Measurements from ENCODE around the gene MBNL2. TPM values are rescaled to one million over a fixed set of nuclear protein-coding genes. Genes with fewer than 3 reads are reported as not detected.

Gene MBNL2
- total and polyA plus RNA-seq, 2 donors from 2014 or later, result 18.8 to 70.5 TPM

DNA sequence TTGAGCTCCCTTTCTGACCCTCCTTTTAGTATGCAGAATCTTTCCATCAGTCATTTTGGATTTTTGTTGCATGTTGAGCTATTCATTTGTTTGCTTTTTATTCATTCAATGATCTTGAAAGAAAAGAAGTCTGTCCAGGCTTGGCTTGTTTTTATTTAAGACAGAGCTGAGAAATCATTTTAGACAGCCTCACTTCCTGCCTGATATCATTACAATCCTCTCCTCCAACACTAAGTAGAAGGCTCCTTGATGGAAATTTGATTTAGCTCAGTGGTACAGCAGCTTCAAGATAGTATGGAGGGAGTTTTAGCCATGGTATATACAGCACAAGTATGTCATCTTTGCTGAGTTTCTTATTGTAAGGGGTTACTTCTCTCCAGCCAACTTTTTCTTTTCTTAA, 28.4 kb downstream of the MBNL2 start:
- Histone ChIP-seq H3K9ac (ENCODE audit: low read length in 3 of 3) (no peak overlapping the region), H3K36me3 (ENCODE audit: control insufficient read depth in 2 of 3, insufficient read depth in 3 of 3, low read length in 3 of 3) (no peaks in the 10 kb centered on the region), H3K27me3 (ENCODE audit: control insufficient read depth, insufficient read depth, low read length) (no peaks in the 10 kb centered on the region), H3K4me1 (ENCODE audit: control insufficient read depth in 2 of 3, insufficient read depth in 2 of 3, low read depth in 1 of 3, low read length in 3 of 3) (peaks cover 0 to 17% (median 7%) of the 10 kb centered on the region in 3 donors), H3K9me3 (ENCODE audit: control insufficient read depth in 2 of 3, insufficient read depth in 1 of 3, low read length in 3 of 3) (no peaks in the 10 kb centered on the region), H3K4me3 (ENCODE audit: low read length in 3 of 3) (no peak overlapping the region), H3K27ac (ENCODE audit: low read depth in 2 of 2, low read length in 2 of 2) (peak overlapping the region; percentile 26 to 74)
- FAIRE-seq (no peak), DNase-seq (no peak)
- TF ChIP-seq CTCF (IDR thresholded peaks at IDR 0.05; ENCODE audit: borderline replicate concordance, extremely low read depth, insufficient read depth), result no peak
- intact Hi-C loops (cut with DNase I), result no loop called here

GRCh38 chr13:97252735-97253134, 30.6 kb downstream of the MBNL2 start:
- no peak overlapping the region for H3K9ac ChIP-seq (ENCODE audit: low read length in 3 of 3)
- no peak overlapping the region for H3K4me3 ChIP-seq (ENCODE audit: low read length in 3 of 3)
- no peaks in the 10 kb centered on the region for H3K27me3 ChIP-seq (ENCODE audit: control insufficient read depth, insufficient read depth, low read length)
- DNase-seq (no peak), FAIRE-seq (no peak)
- intact Hi-C loops (cut with DNase I), result no loop called here
- TF ChIP-seq CTCF (IDR thresholded peaks at IDR 0.05; ENCODE audit: borderline replicate concordance, extremely low read depth, insufficient read depth), result no peak
- no peaks in the 10 kb centered on the region for H3K9me3 ChIP-seq (ENCODE audit: control insufficient read depth in 2 of 3, insufficient read depth in 1 of 3, low read length in 3 of 3)
- no peaks in the 10 kb centered on the region for H3K36me3 ChIP-seq (ENCODE audit: control insufficient read depth in 2 of 3, insufficient read depth in 3 of 3, low read length in 3 of 3)
- no peak overlapping the region for H3K27ac ChIP-seq (ENCODE audit: low read depth in 2 of 2, low read length in 2 of 2)
- H3K4me1 ChIP-seq (ENCODE audit: control insufficient read depth in 2 of 3, insufficient read depth in 2 of 3, low read depth in 1 of 3, low read length in 3 of 3), result peaks cover 0 to 27% (median 15%) of the 10 kb centered on the region in 3 donors

DNA sequence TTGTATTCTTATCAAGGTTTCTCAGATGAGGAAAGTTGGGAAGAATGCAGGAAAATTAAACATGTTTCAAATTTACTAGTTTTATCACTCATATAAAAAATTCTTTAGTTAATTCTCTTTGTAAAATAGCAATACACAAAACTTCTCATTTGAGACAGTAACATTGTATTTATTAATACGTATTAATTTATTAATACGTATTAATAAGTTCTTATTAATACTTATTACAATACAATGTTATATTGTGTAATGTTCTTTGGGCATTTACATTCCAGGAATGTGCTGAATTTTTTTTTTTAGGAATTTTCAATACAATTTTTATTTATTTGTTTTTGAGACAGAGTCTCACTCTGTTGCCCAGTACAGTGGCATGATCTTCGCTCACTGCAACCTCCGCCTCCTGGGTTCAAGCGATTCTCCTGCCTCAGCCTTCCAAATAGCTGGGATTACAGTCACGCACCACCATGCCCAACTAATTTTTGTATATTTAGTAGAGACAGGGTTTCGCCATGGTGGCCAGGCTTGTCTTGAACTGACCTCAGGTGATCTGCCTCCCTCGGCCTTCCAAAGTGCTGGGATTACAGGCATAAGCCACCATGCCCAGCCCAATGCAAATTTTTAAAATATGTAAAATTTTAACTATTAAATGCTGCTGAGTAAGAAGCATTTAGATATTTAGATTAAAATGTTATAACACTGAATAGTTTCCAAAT, 31.6 kb downstream of the MBNL2 start:
- H3K4me3 ChIP-seq (ENCODE audit: low read length in 3 of 3), result no peak overlapping the region
- intact Hi-C loops (cut with DNase I), result no loop called here
- no peak overlapping the region for H3K9ac ChIP-seq (ENCODE audit: low read length in 3 of 3)
- TF ChIP-seq CTCF (IDR thresholded peaks at IDR 0.05; ENCODE audit: borderline replicate concordance, extremely low read depth, insufficient read depth), result no peak
- FAIRE-seq (peak; percentile 62), DNase-seq (no peak)
- no peaks in the 10 kb centered on the region for H3K9me3 ChIP-seq (ENCODE audit: control insufficient read depth in 2 of 3, insufficient read depth in 1 of 3, low read length in 3 of 3)
- H3K36me3 ChIP-seq (ENCODE audit: control insufficient read depth in 2 of 3, insufficient read depth in 3 of 3, low read length in 3 of 3), result no peaks in the 10 kb centered on the region
- no peak overlapping the region for H3K27ac ChIP-seq (ENCODE audit: low read depth in 2 of 2, low read length in 2 of 2)
- H3K27me3 ChIP-seq (ENCODE audit: control insufficient read depth, insufficient read depth, low read length), result no peaks in the 10 kb centered on the region
- peaks cover 2 to 30% (median 21%) of the 10 kb centered on the region in 3 donors for H3K4me1 ChIP-seq (ENCODE audit: control insufficient read depth in 2 of 3, insufficient read depth in 2 of 3, low read depth in 1 of 3, low read length in 3 of 3)

Measured in kidney (tissue), 14 donors.